H1 (cell line): ENCODE measurements around the gene CYP26A1.

Experiments
- EP300 ChIP-seq, 2 experiments: IDR thresholded peaks; 1 replicate in 1 of 2; 2 replicates in 1 of 2; pipeline ENCODE4 v1.6.1; 2011 to 2012; ENCODE audit warnings: low read depth in 2 of 2, low read length in 2 of 2, mild to moderate bottlenecking in 2 of 2, borderline replicate concordance in 1 of 2, inconsistent platforms in 1 of 2, moderate library complexity in 1 of 2
- EZH2 ChIP-seq: fragments of 200-600 bp; sonication (generic); IDR thresholded peaks from 2 replicates; pipeline ENCODE4 v1.7.1; 2012; ENCODE audit warnings: low read depth, mild to moderate bottlenecking, moderate library complexity, low read length, inconsistent platforms; ENCODE audit not compliant: severe bottlenecking
- POLR2A ChIP-seq, 2 experiments: IDR thresholded peaks; 1 replicate in 1 of 2; 2 replicates in 1 of 2; pipeline ENCODE4 v1.6.1; 2011; ENCODE audit warnings: low read depth in 2 of 2, low read length in 2 of 2, mild to moderate bottlenecking in 2 of 2; ENCODE audit errors: control extremely low read depth in 1 of 2
- POLR2AphosphoS5 ChIP-seq: IDR thresholded peaks from 2 replicates; pipeline ENCODE4 v1.6.1; 2011; ENCODE audit warnings: low read depth, low read length
- YY1 ChIP-seq: IDR thresholded peaks from 2 replicates; pipeline ENCODE4 v1.6.1; 2011; ENCODE audit warnings: low read depth, mild to moderate bottlenecking, low read length
- TF ChIP-seq, protein P1 (sequence below), 3 experiments: IDR thresholded peaks; 1 replicate in 2 of 3; 2 replicates in 1 of 3; pipeline versions ENCODE4 v1.5.1 to v1.6.1; 2011; ENCODE audit warnings: low read length in 3 of 3, mild to moderate bottlenecking in 3 of 3, inconsistent platforms in 2 of 3, low read depth in 1 of 3, moderate library complexity in 1 of 3; ENCODE audit not compliant: insufficient read depth in 1 of 3; ENCODE audit errors: control extremely low read depth in 1 of 3
- TF ChIP-seq, protein P2 (sequence below): IDR thresholded peaks from 2 replicates; pipeline ENCODE4 v1.6.1; 2012; ENCODE audit warnings: inconsistent platforms

DNA sequence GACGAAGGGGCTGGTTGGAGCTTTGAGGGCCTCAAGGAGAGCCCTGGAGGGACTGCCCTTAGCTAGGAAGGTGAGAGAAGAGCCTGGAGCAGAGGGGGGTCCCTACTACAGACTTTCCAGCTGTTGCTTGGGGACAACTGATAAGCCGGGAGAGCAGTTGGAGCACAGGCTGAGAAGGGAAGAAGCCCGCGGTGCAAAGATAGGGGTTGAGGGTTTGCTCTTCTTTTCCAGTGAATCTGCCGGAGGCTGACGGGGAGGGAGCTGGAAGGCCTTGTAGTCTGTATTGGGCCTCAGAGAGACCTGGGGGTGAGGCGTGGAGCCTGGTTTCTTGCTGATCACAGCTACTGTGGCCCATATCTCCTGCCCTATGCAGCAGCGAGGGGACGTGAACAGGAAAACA lies 23.7 kb downstream of the CYP26A1 start:
- TF ChIP-seq, protein P1, sequence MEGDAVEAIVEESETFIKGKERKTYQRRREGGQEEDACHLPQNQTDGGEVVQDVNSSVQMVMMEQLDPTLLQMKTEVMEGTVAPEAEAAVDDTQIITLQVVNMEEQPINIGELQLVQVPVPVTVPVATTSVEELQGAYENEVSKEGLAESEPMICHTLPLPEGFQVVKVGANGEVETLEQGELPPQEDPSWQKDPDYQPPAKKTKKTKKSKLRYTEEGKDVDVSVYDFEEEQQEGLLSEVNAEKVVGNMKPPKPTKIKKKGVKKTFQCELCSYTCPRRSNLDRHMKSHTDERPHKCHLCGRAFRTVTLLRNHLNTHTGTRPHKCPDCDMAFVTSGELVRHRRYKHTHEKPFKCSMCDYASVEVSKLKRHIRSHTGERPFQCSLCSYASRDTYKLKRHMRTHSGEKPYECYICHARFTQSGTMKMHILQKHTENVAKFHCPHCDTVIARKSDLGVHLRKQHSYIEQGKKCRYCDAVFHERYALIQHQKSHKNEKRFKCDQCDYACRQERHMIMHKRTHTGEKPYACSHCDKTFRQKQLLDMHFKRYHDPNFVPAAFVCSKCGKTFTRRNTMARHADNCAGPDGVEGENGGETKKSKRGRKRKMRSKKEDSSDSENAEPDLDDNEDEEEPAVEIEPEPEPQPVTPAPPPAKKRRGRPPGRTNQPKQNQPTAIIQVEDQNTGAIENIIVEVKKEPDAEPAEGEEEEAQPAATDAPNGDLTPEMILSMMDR (IDR thresholded peaks at IDR 0.05; ENCODE audit: control extremely low read depth in 1 of 3, insufficient read depth in 1 of 3, low read depth in 1 of 3, low read length in 3 of 3), result no peak
- no peak for TF ChIP-seq EP300 (IDR thresholded peaks at IDR 0.05; ENCODE audit: borderline replicate concordance in 1 of 2, low read depth in 2 of 2, low read length in 2 of 2)
- TF ChIP-seq POLR2AphosphoS5, result no peak
- no peak for TF ChIP-seq EZH2
- no peak for TF ChIP-seq YY1
- no peak for TF ChIP-seq POLR2A (IDR thresholded peaks at IDR 0.05; ENCODE audit: control extremely low read depth in 1 of 2, low read depth in 2 of 2, low read length in 2 of 2)
- TF ChIP-seq, protein P2, sequence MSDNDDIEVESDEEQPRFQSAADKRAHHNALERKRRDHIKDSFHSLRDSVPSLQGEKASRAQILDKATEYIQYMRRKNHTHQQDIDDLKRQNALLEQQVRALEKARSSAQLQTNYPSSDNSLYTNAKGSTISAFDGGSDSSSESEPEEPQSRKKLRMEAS, result no peak
